Measurements from ENCODE around the gene SLC4A4.
A peak's percentile ranks its signal among the peaks of the same experiment; 100 is the strongest.

SLC4A4 gene

DNA sequence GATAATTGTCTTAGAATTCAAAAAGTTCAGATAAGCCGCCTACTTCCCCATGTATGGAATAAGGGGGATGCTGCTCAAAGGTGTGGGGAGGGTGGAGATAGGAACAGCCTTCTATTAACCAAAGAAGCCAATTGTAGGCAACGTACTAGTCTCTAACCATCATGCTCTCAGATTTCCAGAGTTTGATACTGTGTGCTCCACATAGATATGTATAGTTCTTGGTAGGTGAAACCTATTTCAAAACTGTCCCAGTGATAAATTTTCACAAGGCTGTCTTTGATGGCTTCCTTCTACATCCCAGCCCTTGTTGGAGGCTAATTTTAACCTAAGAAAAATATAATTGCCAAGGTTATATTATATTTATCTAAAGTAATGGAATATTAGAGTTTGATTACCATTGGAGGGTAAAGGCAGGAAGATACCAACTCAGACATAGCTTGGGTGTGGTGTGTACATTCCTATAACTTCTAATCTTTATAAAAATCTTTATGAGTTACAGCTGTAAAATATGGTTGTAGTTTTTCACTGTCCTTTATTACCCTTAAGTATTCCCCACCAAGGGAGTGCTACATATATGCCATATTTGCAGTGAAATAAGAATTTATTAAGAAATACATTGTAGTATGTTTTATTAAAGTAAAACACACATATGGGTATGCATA lies 87.7 kb downstream of the SLC4A4 start:
- no peak for DNase-seq

DNA sequence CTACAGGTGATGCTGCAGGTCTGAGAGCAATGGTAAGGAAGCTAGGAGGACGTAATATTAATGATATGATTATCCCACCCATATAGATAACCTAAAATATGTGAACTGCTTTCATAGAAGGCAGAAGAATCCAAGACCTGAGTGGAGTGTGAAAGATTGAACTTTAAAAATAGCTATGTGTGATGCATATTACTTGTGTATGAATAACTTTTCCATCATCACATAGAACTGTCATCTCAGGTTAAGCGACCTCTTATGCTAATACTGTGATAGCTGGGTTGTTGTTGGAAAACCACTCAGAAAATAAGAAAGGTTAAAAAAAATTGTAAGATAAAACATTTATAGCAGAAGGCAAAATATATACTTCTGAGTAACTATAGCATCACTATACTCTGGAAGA lies 90.3 kb downstream of the SLC4A4 start:
- DNase-seq, result no peak

DNA sequence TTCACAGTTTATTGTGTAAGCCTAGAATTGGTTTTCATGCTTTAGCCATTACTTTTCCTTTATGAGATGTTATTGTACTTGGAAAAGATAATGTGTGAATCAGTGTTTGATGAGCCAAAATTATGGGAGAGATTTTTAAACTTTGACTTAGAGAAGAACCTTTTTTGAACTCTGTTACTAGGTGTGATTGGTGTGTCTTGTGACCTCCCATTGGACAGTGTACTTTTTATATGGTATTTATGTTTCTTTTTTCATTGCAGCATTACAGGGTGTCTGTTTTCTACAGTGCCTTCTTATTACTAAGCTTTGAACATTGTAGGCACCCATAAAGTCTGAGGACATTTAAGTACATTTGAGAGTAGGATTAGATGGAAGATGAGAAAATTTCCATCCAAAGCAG lies 91.1 kb downstream of the SLC4A4 start:
- no peak for DNase-seq

DNA sequence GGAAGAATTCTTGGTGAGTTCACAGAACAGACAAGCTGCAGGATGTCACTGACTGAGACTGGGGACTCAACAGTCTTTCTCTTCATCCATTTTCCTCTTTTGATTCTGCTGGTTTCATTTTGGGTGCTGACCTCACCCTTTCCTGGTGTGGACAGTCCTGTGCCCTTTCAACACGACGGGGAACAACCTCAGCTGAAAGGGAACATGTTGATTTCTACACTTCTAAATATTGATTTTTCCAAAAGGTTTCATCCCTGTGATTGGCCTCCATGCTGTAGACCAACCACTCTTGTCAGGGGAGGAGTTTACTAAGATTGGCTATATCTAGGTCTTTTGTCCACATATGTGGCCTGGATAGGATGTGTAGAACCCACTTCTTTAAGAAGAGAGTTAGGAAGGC lies 91.8 kb downstream of the SLC4A4 start:
- no peak for DNase-seq

DNA sequence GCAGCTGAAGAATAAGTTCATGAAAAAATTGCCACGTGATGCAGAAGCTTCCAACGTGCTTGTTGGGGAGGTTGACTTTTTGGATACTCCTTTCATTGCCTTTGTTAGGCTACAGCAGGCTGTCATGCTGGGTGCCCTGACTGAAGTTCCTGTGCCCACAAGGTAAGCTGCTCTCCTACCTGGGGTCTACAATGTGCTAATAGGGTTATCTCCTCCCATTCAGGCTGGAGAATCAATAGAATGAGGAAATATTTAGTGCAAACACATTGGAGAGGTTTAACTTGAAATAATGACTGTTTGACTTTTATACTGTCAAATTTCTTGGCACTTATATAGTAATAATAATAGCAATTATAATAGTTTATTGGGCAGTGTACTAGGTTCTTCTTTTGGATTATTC lies 101.8 kb downstream of the SLC4A4 start:
- DNase-seq, result no peak

DNA sequence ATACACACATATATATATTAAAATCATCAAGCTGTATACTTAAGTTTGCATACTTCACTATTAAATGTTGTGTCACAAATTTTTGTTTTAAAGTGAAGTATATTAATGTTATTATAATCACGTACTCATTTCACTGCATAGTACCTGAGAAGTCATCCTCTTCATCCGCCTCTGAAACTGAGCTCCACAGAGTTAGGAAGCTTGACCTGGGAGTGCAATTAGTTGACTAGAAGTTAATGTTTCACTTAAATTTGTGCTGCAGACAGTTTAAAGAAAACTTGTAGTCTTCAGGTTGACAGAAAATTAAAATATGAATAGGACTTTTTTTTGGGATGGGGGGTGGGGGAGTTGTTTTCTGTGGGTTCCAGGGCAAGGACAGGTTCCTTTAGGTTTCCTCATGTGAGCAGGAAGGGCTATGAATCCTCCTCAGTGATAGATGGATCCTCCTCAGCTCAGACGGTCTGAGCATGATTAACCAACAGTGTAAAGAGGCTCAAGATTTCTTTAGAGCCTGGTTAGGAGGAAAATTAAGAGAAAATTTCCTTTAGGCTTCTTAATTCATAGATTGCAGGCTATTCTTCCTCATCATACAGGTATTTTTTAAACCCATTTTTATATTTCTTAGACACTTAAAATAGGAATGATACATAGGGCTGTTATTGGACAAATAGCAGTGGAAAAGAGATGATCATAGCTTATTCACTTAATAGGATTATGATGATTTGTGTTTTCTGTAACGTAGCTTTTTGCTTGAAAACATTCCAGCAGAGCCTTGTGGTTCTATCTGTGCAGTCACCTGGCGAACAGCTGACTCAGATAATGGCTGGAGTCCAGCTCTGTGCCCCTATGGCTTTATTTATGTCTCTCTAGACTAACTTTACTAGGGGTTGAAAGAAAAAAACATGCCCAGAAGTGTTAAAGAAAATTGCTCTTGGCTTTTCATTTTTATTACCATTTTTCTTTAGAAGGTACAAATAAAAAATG lies 102.7 kb downstream of the SLC4A4 start:
- DNase-seq, result peak; percentile 74

DNA sequence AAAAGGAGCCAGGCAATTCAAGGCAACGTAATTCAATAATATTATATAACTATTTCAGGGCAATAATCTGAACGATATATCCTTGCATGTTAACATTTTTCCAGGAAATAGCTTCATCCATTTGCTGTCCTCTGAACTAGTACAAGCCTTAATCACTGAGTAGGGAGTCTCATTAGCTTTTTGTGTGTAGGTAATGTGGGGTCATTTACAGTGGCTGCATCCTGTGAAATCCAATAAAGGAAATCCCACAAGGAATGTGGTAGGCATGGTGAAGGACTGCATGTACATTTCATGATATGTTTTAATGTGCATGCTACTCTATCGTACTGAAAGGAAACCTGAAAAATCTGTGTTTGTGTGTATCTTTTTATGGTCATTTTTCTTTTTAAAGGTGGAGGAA lies 103.5 kb downstream of the SLC4A4 start:
- DNase-seq, result no peak

DNA sequence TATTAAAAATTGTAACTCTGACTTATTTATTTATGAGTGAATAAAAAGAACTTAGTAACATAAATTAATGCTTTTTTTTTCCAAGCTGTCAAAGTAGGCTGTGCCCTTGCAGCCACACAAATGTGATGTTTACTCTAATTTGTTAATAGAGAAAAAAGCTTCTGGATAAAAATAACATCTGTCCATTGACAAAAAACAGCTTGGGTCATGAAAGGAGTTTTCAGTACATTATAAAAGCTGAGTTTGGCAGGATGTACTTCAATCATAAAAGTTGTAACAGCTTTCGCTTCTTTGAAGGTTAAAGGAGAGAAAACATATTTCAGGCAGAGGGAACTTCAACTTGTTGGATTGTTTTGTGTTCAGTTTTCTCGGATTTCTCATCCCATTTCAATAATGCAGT lies 105.6 kb downstream of the SLC4A4 start:
- DNase-seq, result no peak

DNA sequence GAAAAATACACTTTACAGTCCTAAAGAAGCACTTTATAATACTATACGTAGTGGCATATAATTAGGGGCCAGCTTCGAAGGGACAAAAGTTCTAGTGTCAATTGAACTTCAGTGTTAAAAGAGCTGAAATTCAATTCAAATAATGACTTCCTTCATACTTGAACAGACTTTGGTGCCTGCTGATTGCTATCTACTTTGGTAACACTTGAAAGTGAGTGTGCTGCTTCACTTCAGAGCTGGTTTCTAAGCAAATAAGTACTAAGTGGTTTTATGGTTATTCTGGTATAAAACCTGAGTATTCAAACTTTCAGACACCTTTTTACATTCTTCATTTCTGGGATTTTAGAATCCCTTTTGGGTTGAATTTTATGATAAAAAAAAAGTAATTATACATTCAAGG lies 107.0 kb downstream of the SLC4A4 start:
- no peak for DNase-seq

DNA sequence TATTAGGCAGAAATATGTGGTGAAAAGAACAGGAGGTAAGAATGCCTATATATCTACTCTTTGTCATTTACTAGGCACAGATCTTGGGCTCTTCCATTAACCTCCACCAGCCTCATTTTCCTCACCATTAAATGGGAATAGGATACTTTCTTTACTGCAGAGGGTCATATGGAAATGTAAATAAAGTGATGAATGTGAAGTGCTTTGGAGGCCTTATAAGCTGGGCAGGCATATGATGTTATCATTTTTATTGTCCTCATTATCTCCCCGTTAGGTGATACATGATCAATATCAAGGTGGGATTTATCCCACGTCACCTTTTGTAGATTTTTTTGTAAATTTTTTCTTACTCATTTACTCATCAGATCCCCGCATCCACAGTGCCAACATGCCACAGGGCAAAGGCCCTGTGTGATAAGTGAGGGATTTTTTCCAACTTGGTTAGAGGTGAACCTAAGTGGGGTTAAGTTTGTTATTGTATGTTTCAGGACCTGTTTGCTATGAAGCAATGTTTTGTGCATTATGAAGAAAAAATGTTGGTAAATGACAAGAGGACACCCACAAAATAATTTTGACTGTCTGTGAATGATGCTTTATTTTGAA lies 107.8 kb downstream of the SLC4A4 start:
- no peak for DNase-seq

DNA sequence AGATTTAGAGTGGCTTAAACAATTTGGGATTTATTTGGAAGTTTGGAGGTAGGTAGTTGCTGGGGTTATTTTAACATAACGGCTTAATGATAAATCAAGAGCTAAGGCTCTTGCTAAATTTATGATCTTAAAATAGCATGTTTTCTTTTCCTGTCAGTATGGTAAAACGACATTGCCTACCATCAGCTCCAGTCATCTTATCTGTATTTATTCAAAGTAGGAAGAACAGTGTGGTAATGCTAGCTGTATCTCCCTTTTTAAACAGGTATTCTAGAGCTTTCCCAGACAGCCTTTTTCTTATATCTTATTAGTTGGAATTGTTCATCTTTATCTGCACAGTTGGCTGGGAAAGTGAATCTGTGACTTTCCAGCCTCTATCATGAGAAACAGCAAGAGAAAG lies 110.2 kb downstream of the SLC4A4 start:
- no peak for DNase-seq

DNA sequence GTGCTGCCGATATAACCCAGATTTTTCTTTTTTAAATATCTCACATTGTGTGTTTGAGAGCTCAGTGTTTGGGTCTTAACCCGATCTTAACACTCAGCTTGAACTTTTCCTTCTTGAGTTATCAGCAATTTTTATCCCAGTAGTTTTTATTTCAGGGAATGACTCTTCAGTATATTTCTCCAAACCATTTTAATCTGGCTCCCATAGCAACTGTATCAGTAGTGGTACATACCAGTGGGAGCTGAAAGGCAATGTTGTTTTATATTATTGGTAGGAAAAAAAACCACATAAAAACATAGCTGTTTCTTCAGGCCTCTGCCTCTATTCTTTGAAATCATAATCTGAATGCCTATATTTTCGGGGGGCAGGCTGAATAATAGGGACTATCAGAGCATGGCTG lies 111.1 kb downstream of the SLC4A4 start:
- DNase-seq, result no peak

DNA sequence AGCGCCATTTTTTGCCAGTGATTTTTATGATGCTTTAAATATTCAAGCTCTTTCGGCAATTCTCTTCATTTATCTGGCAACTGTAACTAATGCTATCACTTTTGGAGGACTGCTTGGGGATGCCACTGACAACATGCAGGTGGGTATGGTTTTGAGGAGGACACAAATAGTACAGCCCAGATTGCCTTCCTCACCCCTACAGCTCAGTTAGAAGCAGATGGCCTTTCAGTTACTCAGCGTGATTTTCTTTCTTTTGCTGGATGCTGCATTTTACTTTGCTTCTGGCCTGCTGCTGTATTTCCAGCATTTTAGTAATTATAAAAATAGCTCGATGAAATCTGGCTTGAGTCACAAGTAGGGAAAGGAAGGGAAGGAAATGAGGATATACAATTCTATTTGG lies 114.7 kb downstream of the SLC4A4 start:
- DNase-seq, result no peak

DNA sequence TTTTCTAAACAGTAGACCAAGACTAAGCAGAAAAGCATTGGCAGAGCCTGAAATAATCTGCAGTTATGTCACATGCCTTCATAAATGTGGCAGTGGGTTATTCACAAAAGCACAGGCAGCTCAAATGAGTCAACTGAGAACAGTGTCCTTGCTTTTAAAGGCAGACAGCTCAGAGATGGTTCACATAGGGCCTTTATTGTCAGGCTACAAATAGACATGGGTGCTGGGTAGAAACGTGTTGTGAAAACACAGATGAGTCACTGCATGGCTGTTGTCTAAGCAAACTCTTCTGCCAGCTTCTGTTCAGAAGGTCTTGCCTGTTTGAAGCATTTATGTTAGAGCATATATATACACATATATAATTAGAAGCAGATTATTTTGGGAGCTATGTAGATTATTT lies 118.0 kb downstream of the SLC4A4 start:
- DNase-seq, result peak; percentile 67

DNA sequence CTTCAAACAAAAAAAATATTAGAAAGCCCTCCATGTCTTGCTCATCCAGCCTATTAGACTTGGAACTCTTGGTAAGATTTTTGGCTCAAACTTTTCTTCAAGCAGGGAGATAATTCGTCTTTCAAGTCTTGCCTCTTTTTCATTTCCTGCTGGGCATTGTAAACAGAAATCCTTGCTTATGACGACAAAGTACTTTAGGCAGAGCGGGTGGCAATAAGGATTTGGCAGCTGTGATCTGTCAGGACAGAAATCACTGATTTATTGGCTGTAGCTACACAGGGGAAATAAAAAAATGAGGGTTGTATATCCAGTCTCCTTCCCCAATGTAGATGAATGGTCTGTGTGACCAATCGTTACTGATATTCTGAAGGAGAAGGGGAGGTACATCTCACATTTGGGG lies 121.6 kb downstream of the SLC4A4 start:
- DNase-seq, result no peak

DNA sequence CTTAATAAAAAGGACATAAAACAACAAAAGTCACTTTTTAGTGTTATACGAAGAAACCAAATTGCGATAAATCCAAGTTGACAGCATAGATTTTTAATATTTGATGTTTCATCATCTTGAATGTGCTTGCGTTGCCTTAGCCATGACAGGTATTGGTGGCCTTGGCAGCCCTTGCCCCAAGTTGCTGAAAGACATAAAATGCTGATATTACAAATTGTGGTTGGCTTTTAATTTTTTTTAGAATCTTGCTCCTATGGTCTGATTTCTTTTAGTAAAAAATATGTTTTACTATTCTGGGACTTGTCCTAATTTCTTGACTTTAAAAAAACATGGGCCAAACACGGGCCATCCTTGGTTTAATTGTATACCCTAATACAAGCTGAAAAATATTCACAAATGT lies 122.6 kb downstream of the SLC4A4 start:
- DNase-seq, result no peak

DNA sequence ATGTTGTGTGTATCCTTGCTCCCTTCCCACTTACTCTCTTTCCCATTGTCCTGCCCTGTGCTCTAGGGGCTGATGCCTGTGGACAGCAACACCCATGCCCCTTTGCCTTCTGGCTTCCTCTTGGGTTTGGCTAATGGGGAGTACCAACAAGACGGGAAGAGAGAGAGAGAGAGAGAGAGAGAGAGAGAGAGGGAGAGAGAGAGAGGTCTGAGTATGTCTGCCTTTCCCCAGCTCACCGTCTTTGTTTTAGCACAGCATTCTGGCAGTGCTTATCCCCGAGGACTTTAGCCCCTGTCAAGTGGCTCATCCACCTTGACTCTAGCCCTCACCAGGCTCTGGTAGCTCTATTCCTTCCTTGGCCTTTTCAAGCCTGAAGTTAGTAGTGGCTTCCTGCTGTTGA lies 128.0 kb downstream of the SLC4A4 start:
- no peak for DNase-seq

DNA sequence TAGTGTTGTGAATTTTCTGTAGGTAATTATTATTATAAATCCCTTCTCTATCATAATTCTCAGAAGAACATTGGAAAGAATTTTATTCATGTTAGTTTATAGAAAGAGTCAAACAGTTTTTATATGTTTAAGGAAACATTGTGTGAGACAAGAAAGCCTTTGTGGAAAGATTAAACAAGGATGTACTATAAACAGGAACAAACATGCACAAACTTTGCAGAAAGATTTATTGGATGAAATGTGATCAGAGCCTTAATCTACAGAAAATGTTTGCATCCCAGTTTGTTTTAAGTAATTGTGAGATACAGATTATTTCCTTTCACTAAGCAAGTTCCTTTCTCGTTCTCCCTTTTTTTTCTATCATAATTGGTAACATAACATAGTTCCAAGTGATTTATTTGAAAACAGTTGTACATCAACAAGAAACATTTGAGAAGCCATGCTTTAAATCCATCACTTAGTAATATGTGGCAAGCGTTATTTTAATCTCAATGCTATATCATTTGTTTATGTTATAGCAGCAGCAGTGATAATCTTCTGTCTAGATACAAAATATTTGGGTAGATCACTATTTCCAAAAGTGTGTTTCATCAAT lies 129.4 kb downstream of the SLC4A4 start:
- no peak for DNase-seq

DNA sequence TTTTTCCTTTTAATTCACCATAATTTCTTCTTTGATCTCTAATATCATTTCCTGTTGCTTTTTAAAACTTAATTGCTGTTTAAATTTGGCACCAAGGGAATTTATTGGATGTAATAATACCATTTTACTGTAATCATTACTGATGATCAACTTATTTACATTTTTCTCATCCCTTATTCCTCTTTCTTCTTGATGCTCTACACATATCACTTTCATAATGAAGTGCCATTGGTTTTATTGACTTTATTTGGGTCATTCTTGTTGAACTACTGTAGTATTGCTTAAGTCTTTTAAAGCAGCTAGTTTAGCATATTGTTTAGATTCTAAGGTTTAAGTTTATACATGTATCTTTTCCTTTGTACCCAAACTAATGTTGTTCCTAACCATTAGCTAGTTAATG lies 130.7 kb downstream of the SLC4A4 start:
- no peak for DNase-seq

DNA sequence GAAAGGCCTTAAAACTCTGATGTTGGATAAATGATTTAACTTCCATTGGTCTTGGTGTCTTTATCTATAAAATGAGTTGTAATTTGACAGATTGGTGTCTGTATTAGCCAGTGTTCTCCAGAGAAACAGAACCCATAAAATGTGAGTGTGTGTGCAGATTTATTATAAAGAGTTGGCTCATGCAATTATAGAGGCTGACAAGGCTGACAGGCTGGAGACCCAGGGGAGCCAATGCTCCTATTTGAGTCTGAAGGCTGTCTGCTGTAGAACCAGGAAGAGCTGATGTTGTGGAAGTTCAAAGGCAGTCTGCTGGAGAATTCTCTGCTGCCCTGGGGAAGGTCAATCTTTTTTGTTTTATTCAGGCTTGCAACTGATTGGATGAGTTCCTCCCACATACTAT lies 131.7 kb downstream of the SLC4A4 start:
- no peak for DNase-seq

DNA sequence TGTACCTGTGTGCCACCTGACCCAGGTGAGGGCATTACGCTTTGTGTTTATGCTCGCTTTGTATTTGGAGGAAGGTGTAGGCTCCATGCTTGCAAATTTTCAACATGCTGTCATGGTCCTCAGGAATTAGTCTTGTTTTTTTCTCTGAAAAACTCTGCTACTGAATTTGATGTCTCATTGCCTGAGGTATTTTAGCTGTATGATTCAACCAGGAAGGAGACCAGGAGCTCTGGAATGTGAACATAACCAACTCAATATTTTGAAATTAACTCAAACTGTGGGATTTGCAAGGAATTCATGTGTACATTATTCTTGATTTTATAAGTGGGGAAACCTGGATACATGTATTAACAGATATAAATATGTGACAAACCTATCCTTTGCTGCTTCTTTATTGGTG lies 134.1 kb downstream of the SLC4A4 start:
- peak; percentile 75 for DNase-seq

DNA sequence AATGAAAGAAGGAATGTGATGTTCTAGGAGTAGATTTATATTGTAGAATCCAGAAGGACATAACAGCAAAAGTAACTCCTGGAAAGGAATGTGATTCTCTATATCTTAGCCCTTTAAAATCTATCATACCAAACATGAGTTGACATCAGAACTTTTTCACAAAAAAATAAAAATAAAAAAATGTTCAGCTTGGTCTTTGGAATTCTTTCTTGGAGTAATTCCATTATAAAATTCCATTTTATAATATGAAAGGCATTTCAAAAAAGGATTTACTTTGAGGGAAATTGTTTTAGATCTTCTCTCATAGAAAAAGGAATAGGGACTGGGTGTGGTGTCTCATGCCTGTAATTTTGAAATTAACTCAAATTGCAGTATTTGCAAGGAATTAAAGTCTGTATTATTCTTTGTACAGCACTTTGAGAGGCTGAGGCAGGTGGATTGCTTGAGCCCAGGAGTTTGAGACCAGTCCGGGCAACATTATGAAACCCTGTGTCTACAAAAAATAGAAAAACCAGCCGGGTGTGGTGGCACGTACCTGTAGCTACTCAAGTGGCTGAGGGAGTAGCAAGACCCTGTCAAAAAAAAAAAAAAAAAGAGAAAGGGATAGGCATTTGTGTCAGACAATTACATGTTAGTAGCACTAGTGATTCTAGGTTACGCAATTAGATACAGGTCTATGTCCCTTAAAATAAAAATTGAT lies 134.9 kb downstream of the SLC4A4 start:
- no peak for DNase-seq

DNA sequence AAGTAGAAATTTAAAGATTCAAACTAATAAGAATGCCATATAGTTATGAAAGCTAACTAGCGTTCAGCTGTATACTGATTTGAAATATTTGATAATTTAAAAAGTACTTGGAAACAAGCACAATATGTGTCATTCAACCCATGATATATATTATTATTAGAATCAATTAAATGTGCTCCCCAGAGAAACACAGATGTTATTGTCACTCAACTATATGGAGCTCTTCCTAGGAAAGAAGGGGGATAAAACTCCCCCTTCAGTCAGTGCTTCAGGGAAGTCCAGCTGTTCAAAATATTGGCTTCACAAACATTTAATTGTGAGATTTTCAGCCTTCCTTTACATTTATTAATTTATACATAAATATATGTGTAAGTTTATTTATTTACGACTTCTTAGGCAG lies 135.9 kb downstream of the SLC4A4 start:
- no peak for DNase-seq

All from kidney glomerular epithelial cell (primary cell).